ENCODE results near the gene NSRP1. TPM values are rescaled to one million over a fixed set of nuclear protein-coding genes. Genes with fewer than 3 reads are reported as not detected.

Gene NSRP1
- total and polyA plus RNA-seq, 2 of the 13 experiments (the other 11 are each of a cell fraction or from before 2014, with no cell fraction given) = 7.0 to 14.3 TPM

DNA sequence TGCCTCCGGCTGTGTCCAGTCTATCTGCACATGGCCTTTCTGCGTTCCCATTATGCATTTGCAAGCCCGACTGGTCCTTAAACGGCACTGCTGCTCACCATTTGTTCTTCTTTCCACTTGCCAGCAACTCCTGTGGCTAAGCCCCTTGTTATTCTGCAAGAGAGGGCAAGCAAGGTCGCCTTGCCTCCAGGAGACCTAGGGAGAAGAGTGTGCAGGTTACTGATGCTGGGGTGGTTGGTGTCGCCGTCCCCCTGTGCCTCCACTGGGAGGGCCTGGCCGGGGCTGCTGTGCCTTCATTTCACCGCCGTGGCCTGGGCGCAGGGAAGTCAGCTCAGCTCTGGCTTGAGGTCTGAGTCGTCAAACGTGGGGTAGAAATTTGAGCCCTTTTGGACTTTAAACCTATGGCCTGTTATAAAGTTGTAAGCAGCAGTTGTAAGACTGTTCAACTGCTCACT lies 106.1 kb downstream of the NSRP1 start (continued):
- TF ChIP-seq, protein P1, sequence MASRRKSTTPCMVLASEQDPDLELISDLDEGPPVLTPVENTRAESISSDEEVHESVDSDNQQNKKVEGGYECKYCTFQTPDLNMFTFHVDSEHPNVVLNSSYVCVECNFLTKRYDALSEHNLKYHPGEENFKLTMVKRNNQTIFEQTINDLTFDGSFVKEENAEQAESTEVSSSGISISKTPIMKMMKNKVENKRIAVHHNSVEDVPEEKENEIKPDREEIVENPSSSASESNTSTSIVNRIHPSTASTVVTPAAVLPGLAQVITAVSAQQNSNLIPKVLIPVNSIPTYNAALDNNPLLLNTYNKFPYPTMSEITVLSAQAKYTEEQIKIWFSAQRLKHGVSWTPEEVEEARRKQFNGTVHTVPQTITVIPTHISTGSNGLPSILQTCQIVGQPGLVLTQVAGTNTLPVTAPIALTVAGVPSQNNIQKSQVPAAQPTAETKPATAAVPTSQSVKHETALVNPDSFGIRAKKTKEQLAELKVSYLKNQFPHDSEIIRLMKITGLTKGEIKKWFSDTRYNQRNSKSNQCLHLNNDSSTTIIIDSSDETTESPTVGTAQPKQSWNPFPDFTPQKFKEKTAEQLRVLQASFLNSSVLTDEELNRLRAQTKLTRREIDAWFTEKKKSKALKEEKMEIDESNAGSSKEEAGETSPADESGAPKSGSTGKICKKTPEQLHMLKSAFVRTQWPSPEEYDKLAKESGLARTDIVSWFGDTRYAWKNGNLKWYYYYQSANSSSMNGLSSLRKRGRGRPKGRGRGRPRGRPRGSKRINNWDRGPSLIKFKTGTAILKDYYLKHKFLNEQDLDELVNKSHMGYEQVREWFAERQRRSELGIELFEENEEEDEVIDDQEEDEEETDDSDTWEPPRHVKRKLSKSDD (CRISPR knock-in tag; IDR thresholded peaks at IDR 0.05; ENCODE audit: low read depth) = no peak
- TF ChIP-seq NFIB (CRISPR knock-in tag; IDR thresholded peaks at IDR 0.05; ENCODE audit: borderline replicate concordance) = no peak
- no peak for TF ChIP-seq RBM39 (IDR thresholded peaks at IDR 0.05; ENCODE audit: low read depth, low read length, poor library complexity, severe bottlenecking)
- TF ChIP-seq ZNF350 (CRISPR knock-in tag; IDR thresholded peaks at IDR 0.05; ENCODE audit: borderline replicate concordance, low read depth) = peak; percentile 23; the same call in 1 of the 2 replicates
- no peak for TF ChIP-seq GATA4 (IDR thresholded peaks at IDR 0.05; ENCODE audit: borderline replicate concordance, low read depth)
- TF ChIP-seq, protein P2, sequence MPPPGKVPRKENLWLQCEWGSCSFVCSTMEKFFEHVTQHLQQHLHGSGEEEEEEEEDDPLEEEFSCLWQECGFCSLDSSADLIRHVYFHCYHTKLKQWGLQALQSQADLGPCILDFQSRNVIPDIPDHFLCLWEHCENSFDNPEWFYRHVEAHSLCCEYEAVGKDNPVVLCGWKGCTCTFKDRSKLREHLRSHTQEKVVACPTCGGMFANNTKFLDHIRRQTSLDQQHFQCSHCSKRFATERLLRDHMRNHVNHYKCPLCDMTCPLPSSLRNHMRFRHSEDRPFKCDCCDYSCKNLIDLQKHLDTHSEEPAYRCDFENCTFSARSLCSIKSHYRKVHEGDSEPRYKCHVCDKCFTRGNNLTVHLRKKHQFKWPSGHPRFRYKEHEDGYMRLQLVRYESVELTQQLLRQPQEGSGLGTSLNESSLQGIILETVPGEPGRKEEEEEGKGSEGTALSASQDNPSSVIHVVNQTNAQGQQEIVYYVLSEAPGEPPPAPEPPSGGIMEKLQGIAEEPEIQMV (CRISPR knock-in tag; IDR thresholded peaks at IDR 0.05; ENCODE audit: low read depth) = no peak
- no peak for TF ChIP-seq IKZF1 (IDR thresholded peaks at IDR 0.05)
- no peak for TF ChIP-seq TBX2 (CRISPR knock-in tag; IDR thresholded peaks at IDR 0.05; ENCODE audit: borderline replicate concordance)
- TF ChIP-seq, protein P3, sequence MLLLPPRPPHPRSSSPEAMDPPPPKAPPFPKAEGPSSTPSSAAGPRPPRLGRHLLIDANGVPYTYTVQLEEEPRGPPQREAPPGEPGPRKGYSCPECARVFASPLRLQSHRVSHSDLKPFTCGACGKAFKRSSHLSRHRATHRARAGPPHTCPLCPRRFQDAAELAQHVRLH (CRISPR knock-in tag; IDR thresholded peaks at IDR 0.05; ENCODE audit: borderline replicate concordance, low read depth) = no peak
- TF ChIP-seq HDAC1 (CRISPR knock-in tag; IDR thresholded peaks at IDR 0.05) = peak; percentile 45; the same call in 1 of the 2 replicates

Measured in HepG2 (cell line).